Mucosa of rectum (tissue), 2 donors: ENCODE results near the gene CAMSAP2.
"Not testable (repeated sequence)": the region's sequence is repeated elsewhere in the genome, so short reads cannot be mapped to it uniquely, and the experiment has no call there.

Source experiments
- H3K27ac ChIP-seq, 2 donors: one replicate each; pipeline ENCODE4 v1.7.0; 2013; ENCODE audit warnings: inconsistent platforms in 2 of 2, low read depth in 2 of 2, low read length in 2 of 2
- H3K27me3 ChIP-seq, 2 donors: one replicate each; pipeline ENCODE4 v1.7.0; 2013; ENCODE audit warnings: low read length in 2 of 2; ENCODE audit not compliant: control insufficient read depth in 2 of 2, insufficient read depth in 2 of 2
- H3K36me3 ChIP-seq, 2 donors: one replicate each; pipeline ENCODE4 v1.7.0; 2013; ENCODE audit warnings: low read length in 2 of 2; ENCODE audit not compliant: control insufficient read depth in 2 of 2, insufficient read depth in 2 of 2
- H3K4me1 ChIP-seq, 2 donors: one replicate each; pipeline ENCODE4 v1.7.0; 2013; ENCODE audit warnings: low read length in 2 of 2, mild to moderate bottlenecking in 1 of 2; ENCODE audit not compliant: control insufficient read depth in 2 of 2, insufficient read depth in 2 of 2
- H3K4me3 ChIP-seq, 2 donors: one replicate each; pipeline ENCODE4 v1.7.0; 2013; ENCODE audit warnings: low read length in 2 of 2
- H3K9ac ChIP-seq, 2 donors: one replicate each; pipeline ENCODE4 v1.7.0; 2013; ENCODE audit warnings: low read length in 2 of 2, low read depth in 1 of 2, mild to moderate bottlenecking in 1 of 2
- H3K9me3 ChIP-seq, 2 donors: one replicate each; pipeline ENCODE4 v1.7.0; 2013; ENCODE audit warnings: low read length in 2 of 2; ENCODE audit not compliant: control insufficient read depth in 2 of 2
- donor health status: healthy.
- donor health status: Normal muscosa, but diverticular disease.

The CAMSAP2 gene

GRCh38 chr1:200802042-200802441 is 63.3 kb downstream of the CAMSAP2 start:
- Histone ChIP-seq H3K27ac (no peak overlapping the region), H3K9ac (no peak overlapping the region), H3K36me3 (no peaks in the 10 kb centered on the region)

GRCh38 chr1:200802865-200803512 is 64.3 kb downstream of the CAMSAP2 start:
- H3K4me3 ChIP-seq: no peak overlapping the region
- no peaks in the 10 kb centered on the region for H3K4me1 ChIP-seq
- H3K36me3 ChIP-seq: no peaks in the 10 kb centered on the region
- no peaks in the 10 kb centered on the region for H3K9me3 ChIP-seq
- H3K27me3 ChIP-seq: no peaks in the 10 kb centered on the region
- H3K27ac ChIP-seq: no peak overlapping the region
- no peak overlapping the region for H3K9ac ChIP-seq

More at GRCh38 chr1:200802042-200802441, 63.3 kb downstream of the CAMSAP2 start:
- H3K9me3 ChIP-seq: no peaks in the 10 kb centered on the region
- no peaks in the 10 kb centered on the region for H3K4me1 ChIP-seq
- H3K27me3 ChIP-seq: no peaks in the 10 kb centered on the region
- no peak overlapping the region for H3K4me3 ChIP-seq

- Histone ChIP-seq H3K4me1 (no peaks in the 10 kb centered on the region), H3K27me3 (no peaks in the 10 kb centered on the region), H3K9ac (no peak overlapping the region), H3K27ac (no peak overlapping the region), H3K4me3 (no peak overlapping the region), H3K9me3 (no peaks in the 10 kb centered on the region), H3K36me3 (no peaks in the 10 kb centered on the region)
These were observed 67.0 kb downstream of the CAMSAP2 start for GRCh38 chr1:200805719-200806118.

GRCh38 chr1:200808846-200809245 is 70.2 kb downstream of the CAMSAP2 start:
- H3K9ac ChIP-seq: no peak overlapping the region
- H3K9me3 ChIP-seq: no peaks in the 10 kb centered on the region
- H3K27me3 ChIP-seq: no peaks in the 10 kb centered on the region
- H3K4me3 ChIP-seq: no peak overlapping the region
- H3K4me1 ChIP-seq: no peaks in the 10 kb centered on the region
- H3K27ac ChIP-seq: no peak overlapping the region
- H3K36me3 ChIP-seq: no peaks in the 10 kb centered on the region

GRCh38 chr1:200811704-200812103 is 73.0 kb downstream of the CAMSAP2 start:
- Histone ChIP-seq H3K9ac (no peak overlapping the region), H3K4me1 (no peaks in the 10 kb centered on the region), H3K36me3 (no peaks in the 10 kb centered on the region), H3K27ac (no peak overlapping the region), H3K4me3 (no peak overlapping the region), H3K9me3 (no peaks in the 10 kb centered on the region), H3K27me3 (no peaks in the 10 kb centered on the region)

GRCh38 chr1:200816624-200817224 is 78.0 kb downstream of the CAMSAP2 start:
- not testable (repeated sequence) for H3K9ac ChIP-seq, H3K27ac ChIP-seq, H3K36me3 ChIP-seq, H3K4me3 ChIP-seq, H3K4me1 ChIP-seq, H3K27me3 ChIP-seq, H3K9me3 ChIP-seq

GRCh38 chr1:200818248-200818647 is 79.6 kb downstream of the CAMSAP2 start:
- Histone ChIP-seq H3K27me3 (no peaks in the 10 kb centered on the region), H3K36me3 (peaks cover 2% of the 10 kb centered on the region in 2 donors), H3K4me1 (no peaks in the 10 kb centered on the region), H3K9me3 (no peaks in the 10 kb centered on the region), H3K9ac (no peak overlapping the region), H3K27ac (no peak overlapping the region), H3K4me3 (no peak overlapping the region)

GRCh38 chr1:200819726-200820125 is 81.0 kb downstream of the CAMSAP2 start:
- no peaks in the 10 kb centered on the region for H3K9me3 ChIP-seq
- H3K36me3 ChIP-seq: peaks cover 2% of the 10 kb centered on the region in 2 donors
- no peak overlapping the region for H3K27ac ChIP-seq
- H3K9ac ChIP-seq: no peak overlapping the region
- no peaks in the 10 kb centered on the region for H3K4me1 ChIP-seq
- H3K27me3 ChIP-seq: no peaks in the 10 kb centered on the region
- H3K4me3 ChIP-seq: no peak overlapping the region

GRCh38 chr1:200831091-200831490 is 92.4 kb downstream of the CAMSAP2 start:
- Histone ChIP-seq H3K27me3 (no peaks in the 10 kb centered on the region), H3K9ac (no peak overlapping the region), H3K27ac (no peak overlapping the region), H3K36me3 (peaks cover 0 to 7% of the 10 kb centered on the region in 2 donors), H3K4me3 (no peak overlapping the region), H3K9me3 (no peaks in the 10 kb centered on the region), H3K4me1 (no peaks in the 10 kb centered on the region)

- H3K27ac ChIP-seq: no peak overlapping the region
- no peak overlapping the region for H3K9ac ChIP-seq
- no peaks in the 10 kb centered on the region for H3K27me3 ChIP-seq
- H3K4me1 ChIP-seq: no peaks in the 10 kb centered on the region
- H3K4me3 ChIP-seq: no peak overlapping the region
- H3K36me3 ChIP-seq: peaks cover 0 to 7% of the 10 kb centered on the region in 2 donors
- H3K9me3 ChIP-seq: no peaks in the 10 kb centered on the region
These were observed 95.7 kb downstream of the CAMSAP2 start for GRCh38 chr1:200834383-200834782.
